GM12878 (cell line): ENCODE measurements around the gene TCEAL6. TPM values are rescaled to one million over a fixed set of nuclear protein-coding genes. Genes with fewer than 3 reads are reported as not detected.
"Not testable (repeated sequence)": the region's sequence is repeated elsewhere in the genome, so short reads cannot be mapped to it uniquely, and the experiment has no call there.

Source experiments
- ATAC-seq: fragments of 200-7000 bp; cut with Tn5 transposase; 3 replicates; pipeline ENCODE4 v1.9.1; 2020; ENCODE audit warnings: mild to moderate bottlenecking, moderate library complexity
- BruUV-seq: library from RNA; stranded (reverse); fragments of 400-500 nt; replicated peaks from 2 replicates; lab custom pipeline; 2021; lab: Mats Ljungman, UMichigan
- CTCF ChIA-PET: fragments of 300-600 bp; sonication (Branson Sonifier 250); formaldehyde crosslinking; extraction: SDS; loops from one replicate; lab custom pipeline; 2021; ENCODE audit warnings: inconsistent platforms; lab: Yijun Ruan, JAX
- POLR2A ChIA-PET: fragments of 350-600 bp; formaldehyde crosslinking; extraction: SDS; loops from one replicate; lab custom pipeline; 2021; ENCODE audit warnings: inconsistent platforms; lab: Charles Lee
- RAD21 ChIA-PET: fragments of 300-600 bp; sonication (Branson Sonifier 250); formaldehyde crosslinking; loops from one replicate; lab custom pipeline; 2023; ENCODE audit warnings: antibody characterized with exemption; ENCODE audit not compliant: unreplicated experiment; lab: Charles Lee
- SMC1A ChIA-PET: fragments of 300-600 bp; sonication (Branson Sonifier 250); formaldehyde crosslinking; loops from one replicate; lab custom pipeline; 2023; ENCODE audit not compliant: unreplicated experiment, uncharacterized antibody; lab: Charles Lee
- DNase-seq: peaks from one replicate; pipeline ENCODE4 v3.0.0-alpha.2; 2011; ENCODE audit warnings: low read depth, low spot score
- FAIRE-seq: peaks from 3 replicates; lab custom pipeline; 2011; peaks lifted over from hg19 to GRCh38; lab: Jason Lieb, UNC
- H2AFZ ChIP-seq: 2 replicates; pipeline ENCODE4 v1.6.0; 2011; ENCODE audit warnings: low read depth, low read length, control low read depth; ENCODE audit not compliant: control insufficient read depth
- H3K27ac ChIP-seq: 2 replicates; pipeline ENCODE4 v1.5.1; 2011; ENCODE audit warnings: control low read depth; ENCODE audit not compliant: control insufficient read depth, insufficient read depth
- H3K27me3 ChIP-seq, 2 experiments: replicated peaks in 1 of 2; 2 replicates each; pipeline versions ENCODE4 v1.6.0 to v1.6.1; 2011; ENCODE audit warnings: low read length in 1 of 2; ENCODE audit not compliant: control insufficient read depth in 2 of 2, insufficient read depth in 2 of 2
- H3K36me3 ChIP-seq, 2 experiments: 2 replicates each; pipeline ENCODE4 v1.5.1; 2011; ENCODE audit warnings: low read length in 1 of 2; ENCODE audit not compliant: control insufficient read depth in 2 of 2, insufficient read depth in 2 of 2
- H3K4me1 ChIP-seq: 2 replicates; pipeline ENCODE4 v1.6.1; 2011; ENCODE audit warnings: mild to moderate bottlenecking, low read length, moderate library complexity, mixed read lengths; ENCODE audit not compliant: control insufficient read depth, insufficient read depth
- H3K4me2 ChIP-seq: 2 replicates; pipeline ENCODE4 v1.6.0; 2011; ENCODE audit warnings: control low read depth; ENCODE audit not compliant: control insufficient read depth, insufficient read depth
- H3K4me3 ChIP-seq: fragments of 200-600 bp; sonication (generic); 2 replicates; pipeline ENCODE4 v1.5.1; 2016
- H3K79me2 ChIP-seq: 2 replicates; pipeline ENCODE4 v1.6.0; 2011; ENCODE audit warnings: low read length; ENCODE audit not compliant: control insufficient read depth, insufficient read depth
- H3K9ac ChIP-seq: 2 replicates; pipeline ENCODE4 v1.8.0; 2011; ENCODE audit warnings: low read length, control low read depth, mixed read lengths; ENCODE audit not compliant: control insufficient read depth, insufficient read depth
- H3K9me3 ChIP-seq: replicated peaks from 3 replicates; pipeline ENCODE4 v1.5.1; 2011; ENCODE audit warnings: mild to moderate bottlenecking, low read length; ENCODE audit not compliant: control insufficient read depth, insufficient read depth
- H4K20me1 ChIP-seq: 2 replicates; pipeline ENCODE4 v1.6.0; 2011; ENCODE audit not compliant: control insufficient read depth, insufficient read depth
- BCLAF1 ChIP-seq: fragments of 450-650 bp; IDR thresholded peaks from 2 replicates; pipeline ENCODE4 v1.6.1; 2017; ENCODE audit warnings: antibody characterized with exemption, mild to moderate bottlenecking, moderate library complexity
- BRCA1 ChIP-seq: IDR thresholded peaks from 2 replicates; pipeline ENCODE4 v1.6.1; 2011; ENCODE audit warnings: low read depth, low read length, improper control_type of control experiment
- ESRRA ChIP-seq: IDR thresholded peaks from 2 replicates; pipeline ENCODE4 v1.6.1; 2012; ENCODE audit warnings: mild to moderate bottlenecking, low read length, improper control_type of control experiment
- FOXM1 ChIP-seq: IDR thresholded peaks from 2 replicates; pipeline ENCODE4 v1.6.1; 2012; ENCODE audit warnings: low read depth, mild to moderate bottlenecking, inconsistent platforms, low read length, moderate library complexity
- HDAC2 ChIP-seq: fragments of 200-600 bp; sonication (generic); IDR thresholded peaks from 2 replicates; pipeline ENCODE4 v1.6.1; 2017
- HSF1 ChIP-seq: fragments of 150-350 bp; IDR thresholded peaks from 2 replicates; pipeline ENCODE4 v1.6.1; 2014; ENCODE audit warnings: mild to moderate bottlenecking, low read depth, low read length
- IRF5 ChIP-seq: fragments of 450-650 bp; IDR thresholded peaks from 2 replicates; pipeline ENCODE4 v1.6.1; 2017; ENCODE audit warnings: borderline replicate concordance
- KAT2A ChIP-seq: conservative IDR thresholded peaks from 2 replicates; pipeline ENCODE4 v1.6.1; 2011; ENCODE audit warnings: low read depth, low read length; ENCODE audit not compliant: control insufficient read depth
- NFYA ChIP-seq: IDR thresholded peaks from 2 replicates; pipeline ENCODE4 v1.6.1; 2011; ENCODE audit warnings: low read depth, mild to moderate bottlenecking, low read length, improper control_type of control experiment, borderline replicate concordance
- NR2F1 ChIP-seq: fragments of 450-650 bp; conservative IDR thresholded peaks from 2 replicates; pipeline ENCODE4 v1.6.1; 2017; ENCODE audit warnings: mild to moderate bottlenecking
- RBBP5 ChIP-seq: fragments of 200-600 bp; sonication (generic); conservative IDR thresholded peaks from 2 replicates; pipeline ENCODE4 v1.6.1; 2016
- STAT1 ChIP-seq: fragments of 450-650 bp; conservative IDR thresholded peaks from 2 replicates; pipeline ENCODE4 v1.6.1; 2014; ENCODE audit warnings: antibody characterized with exemption, mild to moderate bottlenecking
- SUZ12 ChIP-seq: fragments of 200-600 bp; sonication (generic); IDR thresholded peaks from one replicate; pipeline ENCODE4 v1.6.1; 2018; ENCODE audit warnings: antibody characterized with exemption, mild to moderate bottlenecking; ENCODE audit not compliant: unreplicated experiment
- WGBS: methylation state at CpG from one replicate; pipeline ENCODE4 v1.1.6; 2016; ENCODE audit warnings: low lambda C conversion rate; ENCODE audit not compliant: insufficient replicate concordance, insufficient coverage; ENCODE audit errors: missing lambda C conversion rate; 5-methylcytosine and 5-hydroxymethylcytosine counted together
- in situ Hi-C: fragments of 300-500 bp; cut with MboI; formaldehyde crosslinking; loops from 9 replicates; pipeline ENCODE4 v1.14.3; 2018; ENCODE audit warnings: mixed read lengths
- intact Hi-C: fragments of 100-400 bp; cut with micrococcal nuclease; formaldehyde crosslinking; loops from one replicate; pipeline ENCODE4 v1.14.2; 2022; ENCODE audit not compliant: unreplicated experiment
- polyA plus RNA-seq, 11 experiments: library from polyadenylated mRNA; depleted of rRNA in 4 of 11; unstranded in 6 of 11; stranded (reverse) in 5 of 11; fragments of >200 nt; fragmentation: Nextera tagmentation in 4 of 11; fragmentation: Illumina TruSeq in 1 of 11; extraction: Ambion mirVana in 4 of 11; extraction: Trizol in 1 of 11; gene quantifications; 1 replicate in 1 of 11; 2 replicates in 10 of 11; pipeline versions ENCODE4 v1.2.1 to v1.2.3, GENCODE V29; 2011 to 2016; ENCODE audit warnings: inconsistent platforms in 2 of 11, missing spikeins in 2 of 11, low read depth in 1 of 11
- total RNA-seq, 4 experiments: library from RNA; depleted of rRNA in 3 of 4; stranded (reverse); fragments of >200 nt in 3 of 4; fragmentation: Illumina TruSeq in 1 of 4; extraction: Trizol in 1 of 4; gene quantifications; 2 replicates each; pipeline versions ENCODE4 v1.2.1 to v1.2.3, GENCODE V29; 2013 to 2021

The TCEAL6 gene
- total and polyA plus RNA-seq, 10 of the 15 experiments (the other 5 are each of a cell fraction or from before 2014, with no cell fraction given): not detected

GRCh38 chrX:102125014-102125413, 17.3 kb downstream of the TCEAL6 start:
- H3K36me3 ChIP-seq, H3K4me2 ChIP-seq, H3K9ac ChIP-seq, H3K4me1 ChIP-seq, ATAC-seq, RAD21 ChIA-PET, CTCF ChIA-PET, H3K79me2 ChIP-seq, DNase-seq, intact Hi-C loops, POLR2A ChIA-PET, H2AFZ ChIP-seq, H3K27me3 ChIP-seq, H3K9me3 ChIP-seq, SMC1A ChIA-PET, H3K4me3 ChIP-seq, H3K27ac ChIP-seq, FAIRE-seq, H4K20me1 ChIP-seq, BruUV-seq: not testable (repeated sequence)
- in situ Hi-C loops: loop anchor here (25.0 kb wide), 2 partner anchors 737 to 1062 kb away; no protein-coding TSS in a partner anchor
- WGBS: 45% methylated on average over 7 of the region's 10 CpGs

- no TSS peak for BruUV-seq
- CTCF ChIA-PET: interaction anchor here (0.6 kb wide), 1 partner anchor 11 kb away, joined by 3 read pairs; no protein-coding TSS in a partner anchor
- intact Hi-C loops: no loop called here
- no peak for TF ChIP-seq RBBP5
- no peak for TF ChIP-seq NFYA
- TF ChIP-seq NR2F1: no peak
- no peak for TF ChIP-seq BCLAF1
- no peak for TF ChIP-seq ESRRA
- TF ChIP-seq KAT2A: no peak
- no peak for TF ChIP-seq FOXM1
- TF ChIP-seq IRF5: no peak
- no peak for TF ChIP-seq STAT1
- TF ChIP-seq BRCA1: no peak
- TF ChIP-seq SUZ12: no peak
- no peak for TF ChIP-seq HSF1
- no peak for TF ChIP-seq HDAC2
Observed at GRCh38 chrX:102115748-102116147, 26.5 kb downstream of the TCEAL6 start.

More at GRCh38 chrX:102115748-102116147, 26.5 kb downstream of the TCEAL6 start:
- ChIA-PET RAD21 (no interaction called here), SMC1A (no interaction called here), POLR2A (no interaction called here)
- Histone ChIP-seq H2AFZ (no peak overlapping the region), H3K4me1 (no peaks in the 10 kb centered on the region), H3K4me2 (no peak overlapping the region), H3K9me3 (no peaks in the 10 kb centered on the region; the same call in 1 of the 3 replicates), H3K4me3 (no peak overlapping the region), H3K9ac (no peak overlapping the region), H3K79me2 (no peaks in the 10 kb centered on the region), H4K20me1 (no peaks in the 10 kb centered on the region), H3K27ac (no peak overlapping the region), H3K36me3 (no peaks in the 10 kb centered on the region), H3K27me3 (no peaks in the 10 kb centered on the region)
- no peak for FAIRE-seq
- no peak for ATAC-seq
- 0% methylated on average over 2 of the region's 2 CpGs for WGBS
- DNase-seq: no peak
- in situ Hi-C loops: no loop called here
